ENCODE measurements around the gene SCN8A. TPM values are rescaled to one million over a fixed set of nuclear protein-coding genes. Genes with fewer than 3 reads are reported as not detected.

The SCN8A gene
- total RNA-seq, 2 donors from 2014 or later, result 0.79 TPM

GRCh38 chr12:51686727-51687126 is 95.7 kb downstream of the SCN8A start:
- DNase-seq (no peak), ATAC-seq (replicated peaks in 1 of 2) (no peak)
- Mint-ChIP-seq H3K9me3 (no peaks in the 10 kb centered on the region), H3K4me3 (no peak overlapping the region), H3K4me1 (ENCODE audit: low read depth) (peaks cover 5% of the 10 kb centered on the region), H3K27me3 (ENCODE audit: low read depth) (no peaks in the 10 kb centered on the region), H3K36me3 (ENCODE audit: insufficient read depth in 2 of 2) (no peaks in the 10 kb centered on the region), H3K27ac (no peak overlapping the region)

- H3K27ac Mint-ChIP-seq, result no peak overlapping the region
Observed at GRCh38 chr12:51687177-51687576, 96.1 kb downstream of the SCN8A start.

GRCh38 chr12:51687614-51688013 is 96.6 kb downstream of the SCN8A start:
- no peaks in the 10 kb centered on the region for H3K9me3 Mint-ChIP-seq
- H3K4me1 Mint-ChIP-seq (ENCODE audit: low read depth), result peaks cover 5% of the 10 kb centered on the region
- no peaks in the 10 kb centered on the region for H3K36me3 Mint-ChIP-seq (ENCODE audit: insufficient read depth in 2 of 2)
- no peaks in the 10 kb centered on the region for H3K27me3 Mint-ChIP-seq (ENCODE audit: low read depth)
- no peak for ATAC-seq (replicated peaks in 1 of 2)
- DNase-seq, result no peak
- H3K4me3 Mint-ChIP-seq, result no peak overlapping the region
- H3K27ac Mint-ChIP-seq, result no peak overlapping the region

More at GRCh38 chr12:51687177-51687576, 96.1 kb downstream of the SCN8A start:
- DNase-seq, result no peak
- Mint-ChIP-seq H3K9me3 (no peaks in the 10 kb centered on the region), H3K27me3 (ENCODE audit: low read depth) (no peaks in the 10 kb centered on the region), H3K36me3 (ENCODE audit: insufficient read depth in 2 of 2) (no peaks in the 10 kb centered on the region), H3K4me3 (no peak overlapping the region), H3K4me1 (ENCODE audit: low read depth) (peaks cover 5% of the 10 kb centered on the region)
- no peak for ATAC-seq (replicated peaks in 1 of 2)

GRCh38 chr12:51689983-51690382 is 99.0 kb downstream of the SCN8A start:
- no peaks in the 10 kb centered on the region for H3K9me3 Mint-ChIP-seq
- no peak for ATAC-seq (replicated peaks in 1 of 2)
- no peaks in the 10 kb centered on the region for H3K36me3 Mint-ChIP-seq (ENCODE audit: insufficient read depth in 2 of 2)

GRCh38 chr12:51692016-51692415 is 101.0 kb downstream of the SCN8A start:
- peaks cover 3% of the 10 kb centered on the region for H3K4me1 Mint-ChIP-seq (ENCODE audit: low read depth)

More at GRCh38 chr12:51689983-51690382, 99.0 kb downstream of the SCN8A start:
- H3K27ac Mint-ChIP-seq, result no peak overlapping the region
- DNase-seq, result no peak
- peaks cover under 1% of the 10 kb centered on the region for H3K27me3 Mint-ChIP-seq (ENCODE audit: low read depth)
- H3K4me3 Mint-ChIP-seq, result no peak overlapping the region
- H3K4me1 Mint-ChIP-seq (ENCODE audit: low read depth), result peaks cover 5% of the 10 kb centered on the region

GRCh38 chr12:51693569-51693968 is 102.5 kb downstream of the SCN8A start:
- Mint-ChIP-seq H3K36me3 (ENCODE audit: insufficient read depth in 2 of 2) (no peaks in the 10 kb centered on the region), H3K4me3 (no peak overlapping the region), H3K27ac (no peak overlapping the region), H3K27me3 (ENCODE audit: low read depth) (peaks cover 7% of the 10 kb centered on the region), H3K4me1 (ENCODE audit: low read depth) (no peaks in the 10 kb centered on the region), H3K9me3 (no peaks in the 10 kb centered on the region)
- DNase-seq (no peak), ATAC-seq (replicated peaks in 1 of 2) (no peak)

More at GRCh38 chr12:51692016-51692415, 101.0 kb downstream of the SCN8A start:
- ATAC-seq (replicated peaks in 1 of 2) (no peak), DNase-seq (no peak)
- Mint-ChIP-seq H3K36me3 (ENCODE audit: insufficient read depth in 2 of 2) (no peaks in the 10 kb centered on the region), H3K9me3 (no peaks in the 10 kb centered on the region), H3K4me3 (no peak overlapping the region), H3K27ac (no peak overlapping the region), H3K27me3 (ENCODE audit: low read depth) (peaks cover 7% of the 10 kb centered on the region)

GRCh38 chr12:51694146-51694545 is 103.1 kb downstream of the SCN8A start:
- no peaks in the 10 kb centered on the region for H3K9me3 Mint-ChIP-seq
- H3K27ac Mint-ChIP-seq, result no peak overlapping the region
- H3K27me3 Mint-ChIP-seq (ENCODE audit: low read depth), result peaks cover 10% of the 10 kb centered on the region
- no peak for ATAC-seq (replicated peaks in 1 of 2)
- DNase-seq, result no peak
- no peaks in the 10 kb centered on the region for H3K36me3 Mint-ChIP-seq (ENCODE audit: insufficient read depth in 2 of 2)
- H3K4me1 Mint-ChIP-seq (ENCODE audit: low read depth), result no peaks in the 10 kb centered on the region
- H3K4me3 Mint-ChIP-seq, result no peak overlapping the region

- ATAC-seq (replicated peaks in 1 of 2) (no peak), DNase-seq (no peak)
- Mint-ChIP-seq H3K36me3 (ENCODE audit: insufficient read depth in 2 of 2) (no peaks in the 10 kb centered on the region), H3K4me1 (ENCODE audit: low read depth) (no peaks in the 10 kb centered on the region), H3K9me3 (no peaks in the 10 kb centered on the region), H3K4me3 (no peak overlapping the region), H3K27me3 (ENCODE audit: low read depth) (peaks cover 13% of the 10 kb centered on the region), H3K27ac (no peak overlapping the region)
Observed at GRCh38 chr12:51695241-51696010, 104.4 kb downstream of the SCN8A start.

- Mint-ChIP-seq H3K36me3 (ENCODE audit: insufficient read depth in 2 of 2) (no peaks in the 10 kb centered on the region), H3K9me3 (no peaks in the 10 kb centered on the region), H3K4me1 (ENCODE audit: low read depth) (no peaks in the 10 kb centered on the region), H3K27ac (no peak overlapping the region), H3K4me3 (no peak overlapping the region), H3K27me3 (ENCODE audit: low read depth) (peaks cover 13% of the 10 kb centered on the region)
- ATAC-seq (replicated peaks in 1 of 2), result no peak
- no peak for DNase-seq
Observed at GRCh38 chr12:51699219-51699618, 108.2 kb downstream of the SCN8A start.

- no peak overlapping the region for H3K27ac Mint-ChIP-seq
- H3K27me3 Mint-ChIP-seq (ENCODE audit: low read depth), result peaks cover 6% of the 10 kb centered on the region
- H3K36me3 Mint-ChIP-seq (ENCODE audit: insufficient read depth in 2 of 2), result no peaks in the 10 kb centered on the region
- ATAC-seq (replicated peaks in 1 of 2), result no peak
- no peak overlapping the region for H3K4me3 Mint-ChIP-seq
- DNase-seq, result no peak
- H3K9me3 Mint-ChIP-seq, result no peaks in the 10 kb centered on the region
- no peaks in the 10 kb centered on the region for H3K4me1 Mint-ChIP-seq (ENCODE audit: low read depth)
Observed at GRCh38 chr12:51700887-51701286, 109.9 kb downstream of the SCN8A start.

GRCh38 chr12:51702587-51702986 is 111.6 kb downstream of the SCN8A start:
- H3K4me3 Mint-ChIP-seq, result no peak overlapping the region
- H3K4me1 Mint-ChIP-seq (ENCODE audit: low read depth), result no peaks in the 10 kb centered on the region
- H3K27me3 Mint-ChIP-seq (ENCODE audit: low read depth), result peaks cover 6% of the 10 kb centered on the region
- H3K27ac Mint-ChIP-seq, result no peak overlapping the region
- ATAC-seq (replicated peaks in 1 of 2) (no peak), DNase-seq (no peak)
- no peaks in the 10 kb centered on the region for H3K36me3 Mint-ChIP-seq (ENCODE audit: insufficient read depth in 2 of 2)
- no peaks in the 10 kb centered on the region for H3K9me3 Mint-ChIP-seq

- Mint-ChIP-seq H3K4me3 (no peak overlapping the region), H3K27ac (no peak overlapping the region), H3K27me3 (ENCODE audit: low read depth) (no peaks in the 10 kb centered on the region), H3K36me3 (ENCODE audit: insufficient read depth in 2 of 2) (no peaks in the 10 kb centered on the region), H3K4me1 (ENCODE audit: low read depth) (no peaks in the 10 kb centered on the region), H3K9me3 (no peaks in the 10 kb centered on the region)
- DNase-seq, result no peak
- no peak for ATAC-seq (replicated peaks in 1 of 2)
Observed at GRCh38 chr12:51705450-51705849, 114.4 kb downstream of the SCN8A start.

- Mint-ChIP-seq H3K27ac (no peak overlapping the region), H3K9me3 (no peaks in the 10 kb centered on the region), H3K36me3 (ENCODE audit: insufficient read depth in 2 of 2) (no peaks in the 10 kb centered on the region), H3K27me3 (ENCODE audit: low read depth) (no peaks in the 10 kb centered on the region), H3K4me1 (ENCODE audit: low read depth) (no peaks in the 10 kb centered on the region), H3K4me3 (no peak overlapping the region)
- DNase-seq (no peak), ATAC-seq (replicated peaks in 1 of 2) (no peak)
Observed at GRCh38 chr12:51706206-51706605, 115.2 kb downstream of the SCN8A start.

GRCh38 chr12:51714666-51715065 is 123.6 kb downstream of the SCN8A start:
- peaks cover 6% of the 10 kb centered on the region for H3K27me3 Mint-ChIP-seq (ENCODE audit: low read depth)
- ATAC-seq (replicated peaks in 1 of 2), result no peak
- H3K4me3 Mint-ChIP-seq, result no peak overlapping the region

More at GRCh38 chr12:51714666-51715065, 123.6 kb downstream of the SCN8A start:
- no peak for DNase-seq
- Mint-ChIP-seq H3K4me1 (ENCODE audit: low read depth) (no peaks in the 10 kb centered on the region), H3K9me3 (no peaks in the 10 kb centered on the region), H3K27ac (no peak overlapping the region), H3K36me3 (ENCODE audit: insufficient read depth in 2 of 2) (no peaks in the 10 kb centered on the region)
